Panc1 (cell line): ENCODE measurements around the gene INSC. TPM values are rescaled to one million over a fixed set of nuclear protein-coding genes. Genes with fewer than 3 reads are reported as not detected.
"Not testable (repeated sequence)": the region's sequence is repeated elsewhere in the genome, so short reads cannot be mapped to it uniquely, and the experiment has no call there.

Experiments
- ATAC-seq: fragments of 200-7000 bp; cut with Tn5 transposase; 2 replicates; pipeline ENCODE4 v1.9.1; 2020; ENCODE audit warnings: mild to moderate bottlenecking, moderate library complexity
- Bru-seq: library from RNA; stranded (reverse); fragments of 400-500 nt; gene quantifications from one replicate; lab custom pipeline; 2021; lab: Mats Ljungman, UMichigan
- BruChase-seq, 2 experiments: library from RNA; stranded (reverse); fragments of 400-500 nt; gene quantifications; one replicate each; lab custom pipeline; 2021; lab: Mats Ljungman, UMichigan
- BruUV-seq: library from RNA; stranded (reverse); fragments of 400-500 nt; replicated peaks from 2 replicates; lab custom pipeline; 2021; lab: Mats Ljungman, UMichigan
- CTCF ChIA-PET: fragments of 300-600 bp; sonication (Branson Sonifier 250); formaldehyde crosslinking; loops from one replicate; lab custom pipeline; 2022; ENCODE audit warnings: antibody characterized with exemption; lab: Charles Lee
- POLR2A ChIA-PET: fragments of 300-600 bp; sonication (Branson Sonifier 250); formaldehyde crosslinking; loops from one replicate; lab custom pipeline; 2022; ENCODE audit warnings: antibody characterized with exemption; lab: Charles Lee
- DNase-seq: peaks from one replicate; pipeline ENCODE4 v3.0.0-alpha.2; 2010; ENCODE audit warnings: low read depth, low spot score
- H3K27ac ChIP-seq: 2 replicates; pipeline ENCODE4 v1.5.1; 2011; ENCODE audit warnings: mild to moderate bottlenecking, low read length, inconsistent platforms
- H3K27me3 ChIP-seq: fragments of 200-500 bp; sonication (Bioruptor generic); 2 replicates; pipeline ENCODE4 v1.6.0; 2014; ENCODE audit warnings: low read length, inconsistent platforms; ENCODE audit not compliant: control insufficient read depth, insufficient read depth
- H3K36me3 ChIP-seq: fragments of 200-500 bp; sonication (Bioruptor generic); 2 replicates; pipeline ENCODE4 v1.5.1; 2014; ENCODE audit warnings: inconsistent platforms, mild to moderate bottlenecking, low read length, moderate library complexity; ENCODE audit not compliant: control insufficient read depth, insufficient read depth
- H3K4me1 ChIP-seq: 2 replicates; pipeline ENCODE4 v1.5.1; 2011; ENCODE audit warnings: inconsistent platforms, mild to moderate bottlenecking, low read length, moderate library complexity; ENCODE audit not compliant: control insufficient read depth, insufficient read depth
- H3K4me3 ChIP-seq, 2 experiments: 2 replicates each; pipeline ENCODE4 v1.5.1; 2011 to 2012; ENCODE audit warnings: low read depth in 2 of 2, low read length in 2 of 2, mild to moderate bottlenecking in 2 of 2, inconsistent platforms in 1 of 2, moderate library complexity in 1 of 2
- H3K9me3 ChIP-seq: fragments of 200-500 bp; sonication (Bioruptor generic); 2 replicates; pipeline ENCODE4 v1.5.1; 2014; ENCODE audit warnings: low read depth, mild to moderate bottlenecking, inconsistent platforms, low read length, moderate library complexity; ENCODE audit not compliant: control insufficient read depth, insufficient read depth
- CTCF ChIP-seq: fragments of 450-650 bp; IDR thresholded peaks from 2 replicates; pipeline ENCODE4 v1.5.1; 2017; ENCODE audit warnings: mild to moderate bottlenecking
- POLR2AphosphoS5 ChIP-seq: IDR thresholded peaks from 2 replicates; pipeline ENCODE4 v1.6.1; 2012; ENCODE audit warnings: mild to moderate bottlenecking, low read depth, low read length, moderate library complexity
- REST ChIP-seq, 2 experiments: IDR thresholded peaks; 2 replicates each; pipeline ENCODE4 v1.6.1; 2011 to 2012; ENCODE audit warnings: low read depth in 2 of 2, control low read depth in 1 of 2, low read length in 1 of 2, mild to moderate bottlenecking in 1 of 2, moderate library complexity in 1 of 2; ENCODE audit not compliant: insufficient read depth in 1 of 2
- SIN3A ChIP-seq: IDR thresholded peaks from 2 replicates; pipeline ENCODE4 v1.6.1; 2012; ENCODE audit warnings: low read depth, mild to moderate bottlenecking, low read length, moderate library complexity, borderline replicate concordance; ENCODE audit not compliant: insufficient read depth
- TCF7L2 ChIP-seq: IDR thresholded peaks from 2 replicates; pipeline ENCODE4 v1.6.1; 2011; ENCODE audit warnings: mild to moderate bottlenecking, low read depth, low read length, inconsistent platforms
- in situ Hi-C: cut with HindIII; loops from 2 replicates; pipeline ENCODE4 v1.10.0; 2016; ENCODE audit warnings: low sequenced_read_pairs, low pct_unique_long_range_greater_than_20kb
- intact Hi-C: fragments of 100-400 bp; cut with micrococcal nuclease; formaldehyde crosslinking; loops from one replicate; pipeline ENCODE4 v1.10.0; 2022; ENCODE audit not compliant: unreplicated experiment
- long read RNA-seq: library from polyadenylated mRNA; unstranded; transcript quantifications from one replicate; pipeline ENCODE4 v2.0.0, GENCODE V29; 2021; ENCODE audit not compliant: unreplicated experiment
- polyA plus RNA-seq: library from polyadenylated mRNA; unstranded; fragments of >200 nt; gene quantifications from one replicate; pipeline ENCODE4 v1.2.1, GENCODE V29; 2012; ENCODE audit warnings: missing spikeins; ENCODE audit not compliant: insufficient read length
- total RNA-seq: library from RNA; stranded (reverse); gene quantifications from one replicate; pipeline ENCODE4 v1.2.1, GENCODE V29; 2021; ENCODE audit not compliant: unreplicated experiment

Gene INSC
- total RNA-seq (0.08 TPM), Bru-seq, nascent RNA (percentile 8 among the genes with signal in this experiment), BruChase-seq, experiment 1, labeled RNA remaining after a 2-hour chase (percentile 3 among the genes with signal in this experiment), BruChase-seq, experiment 2, labeled RNA remaining after a 6-hour chase (percentile 2 among the genes with signal in this experiment)
- 0.19 TPM for polyA plus RNA-seq
- long read RNA-seq, result 0 reads

- H3K27me3 ChIP-seq, result peaks cover 5% of the 10 kb centered on the region; the same call in 1 of the 2 replicates
- DNase-seq (no peak), ATAC-seq (peak; percentile 49)
- no peak within 1 kb of the TSS for H3K4me3 ChIP-seq
- H3K27ac ChIP-seq, result no peak within 1 kb of the TSS
- no peak for TF ChIP-seq REST (IDR thresholded peaks at IDR 0.05; ENCODE audit: insufficient read depth in 1 of 2, low read depth in 2 of 2, low read length in 1 of 2)
- no peak for TF ChIP-seq SIN3A
- no peak for TF ChIP-seq POLR2AphosphoS5
- TF ChIP-seq TCF7L2, result no peak
- TF ChIP-seq CTCF, result no peak
- ChIA-PET POLR2A (no interaction called here), CTCF (no interaction called here)
- no peaks in the 10 kb centered on the region for H3K4me1 ChIP-seq
- in situ Hi-C loops (no loop called here), intact Hi-C loops (no loop called here)
- H3K36me3 ChIP-seq, result no peaks in the 10 kb centered on the region
- BruUV-seq, result no TSS peak
- no peaks in the 10 kb centered on the region for H3K9me3 ChIP-seq
Measured at GRCh38 chr11:15114501-15115475, at the start of gene INSC. Gene INSC, plus strand, starts transcription at chr11:15114923. Its CDS starts 34,252 bp downstream, at chr11:15149175.

GRCh38 chr11:15069751-15070150 lies 45.0 kb upstream of the INSC start:
- in situ Hi-C loops, BruUV-seq, H3K27me3 ChIP-seq, H3K9me3 ChIP-seq, POLR2A ChIA-PET, DNase-seq, ATAC-seq, H3K27ac ChIP-seq, H3K4me3 ChIP-seq, H3K4me1 ChIP-seq, CTCF ChIA-PET, H3K36me3 ChIP-seq: not testable (repeated sequence)
- intact Hi-C loops, result loop anchor here (5.0 to 10.0 kb wide), 3 partner anchors 97 to 545 kb away; partner anchors contain the start of genes CALCA and PSMA1
